Measurements from ENCODE around the gene ZNF831.

ZNF831 gene

GRCh38 chr20:59182401-59183044 is 18.9 kb downstream of the ZNF831 start:
- no peak for DNase-seq (ENCODE audit: low read depth)

- DNase-seq (ENCODE audit: low read depth): no peak
Measured at GRCh38 chr20:59183751-59184150, 20.1 kb downstream of the ZNF831 start.

- no peak for DNase-seq (ENCODE audit: low read depth)
Measured at GRCh38 chr20:59184880-59185447, 21.3 kb downstream of the ZNF831 start.

- no peak for DNase-seq (ENCODE audit: low read depth)
Measured at GRCh38 chr20:59185809-59186208, 22.2 kb downstream of the ZNF831 start.

GRCh38 chr20:59190466-59190865 is 26.8 kb downstream of the ZNF831 start:
- DNase-seq (ENCODE audit: low read depth): no peak

- DNase-seq (ENCODE audit: low read depth): no peak
Measured at GRCh38 chr20:59191036-59191755, 27.6 kb downstream of the ZNF831 start.

GRCh38 chr20:59191756-59192532 is 28.3 kb downstream of the ZNF831 start:
- DNase-seq (ENCODE audit: low read depth): no peak

GRCh38 chr20:59192533-59192896 is 28.9 kb downstream of the ZNF831 start:
- DNase-seq (ENCODE audit: low read depth): no peak

- no peak for DNase-seq (ENCODE audit: low read depth)
Measured at GRCh38 chr20:59193325-59193724, 29.7 kb downstream of the ZNF831 start.

GRCh38 chr20:59194023-59194935 is 30.7 kb downstream of the ZNF831 start:
- DNase-seq (ENCODE audit: low read depth): no peak

GRCh38 chr20:59195316-59195993 is 31.8 kb downstream of the ZNF831 start:
- no peak for DNase-seq (ENCODE audit: low read depth)

GRCh38 chr20:59204165-59204894 is 40.7 kb downstream of the ZNF831 start:
- no peak for DNase-seq (ENCODE audit: low read depth)

GRCh38 chr20:59205044-59205443 is 41.4 kb downstream of the ZNF831 start:
- DNase-seq (ENCODE audit: low read depth): no peak

- no peak for DNase-seq (ENCODE audit: low read depth)
Measured at GRCh38 chr20:59207235-59207634, 43.6 kb downstream of the ZNF831 start.

GRCh38 chr20:59207742-59208357 is 44.2 kb downstream of the ZNF831 start:
- no peak for DNase-seq (ENCODE audit: low read depth)

GRCh38 chr20:59210186-59210585 is 46.6 kb downstream of the ZNF831 start:
- no peak for DNase-seq (ENCODE audit: low read depth)

GRCh38 chr20:59211208-59211765 is 47.7 kb downstream of the ZNF831 start:
- DNase-seq (ENCODE audit: low read depth): no peak

- DNase-seq (ENCODE audit: low read depth): no peak
Measured at GRCh38 chr20:59214073-59214472, 50.5 kb downstream of the ZNF831 start.

All from iris pigment epithelial cell (primary cell).